Measurements from ENCODE around the gene TTC23L.

Gene TTC23L

DNA sequence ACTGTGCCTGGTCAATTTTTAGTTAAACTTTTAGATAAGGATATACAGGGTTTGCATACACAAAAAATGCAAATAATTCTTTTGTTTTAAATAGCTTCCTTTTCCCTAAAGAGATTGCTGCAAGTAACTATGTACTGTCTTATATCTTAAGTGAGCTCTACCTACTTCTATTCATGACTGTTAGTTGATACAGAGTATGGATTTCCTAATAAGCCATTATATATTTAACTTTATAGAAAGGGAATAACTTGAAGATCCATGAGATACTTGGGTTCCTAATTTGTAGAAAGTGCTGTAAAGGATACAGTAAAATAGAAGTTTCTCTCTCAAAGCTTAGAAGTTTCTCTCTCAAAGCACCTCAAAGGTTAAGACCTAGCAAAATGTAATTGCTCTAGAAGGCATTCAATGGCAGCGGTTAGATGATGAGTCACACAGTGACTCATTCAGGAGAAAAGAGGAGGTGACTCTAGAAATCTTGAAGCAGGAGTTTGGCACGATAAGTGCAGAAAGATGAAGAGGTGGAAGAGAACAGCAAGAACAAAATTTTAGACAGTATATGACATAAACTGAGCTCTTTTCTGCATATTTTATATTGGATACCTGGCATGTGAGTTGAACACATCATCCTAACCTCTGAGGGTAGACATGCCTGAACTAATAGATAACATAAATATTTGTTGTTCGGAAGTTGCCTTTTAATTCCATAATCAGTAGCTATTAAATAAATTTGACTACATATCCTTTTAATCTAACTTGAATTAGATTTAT is 84.9 kb downstream of the TTC23L start:
- DNase-seq (ENCODE audit: low spot score) = peak; percentile 82

DNA sequence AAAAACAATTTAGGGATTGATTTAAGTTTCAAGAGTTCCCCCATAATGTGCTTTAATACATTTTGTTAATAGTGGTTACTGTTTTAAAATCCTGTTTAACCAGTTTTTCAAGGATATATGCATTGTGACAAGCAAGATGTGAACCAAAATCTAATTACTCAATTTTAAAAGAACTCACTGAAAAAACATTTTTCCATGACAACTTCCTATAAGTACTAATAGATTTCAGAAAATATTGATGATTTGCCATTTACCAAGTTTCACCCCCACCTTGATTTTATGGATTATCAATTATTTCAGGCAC is 85.5 kb downstream of the TTC23L start:
- no peak for DNase-seq (ENCODE audit: low spot score)

DNA sequence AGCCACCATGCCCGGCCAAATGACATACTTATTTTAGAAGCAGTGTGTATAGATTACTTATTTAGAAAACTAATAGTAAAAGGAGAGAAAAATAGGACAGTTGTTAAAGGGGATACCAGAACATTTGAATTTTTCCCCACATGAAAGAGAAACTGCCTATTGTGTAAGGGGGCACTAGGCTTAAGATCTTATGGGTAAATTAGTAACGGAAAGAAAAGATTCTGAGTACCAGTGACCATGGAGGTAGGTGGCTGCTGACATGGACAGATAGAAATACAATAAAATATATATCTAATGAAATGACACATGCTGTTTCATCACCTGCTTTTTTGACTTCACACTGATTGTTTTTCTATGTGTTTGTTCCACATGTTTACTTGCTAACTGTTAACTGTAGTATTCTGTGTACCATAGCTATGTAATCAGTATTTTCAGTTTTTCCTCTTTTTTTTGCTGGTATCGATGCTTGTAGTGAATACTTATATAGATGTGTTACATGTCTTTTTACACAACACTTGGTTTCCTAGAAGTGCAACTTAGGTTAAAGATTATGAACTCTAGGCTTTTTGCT is 87.4 kb downstream of the TTC23L start:
- no peak for DNase-seq (ENCODE audit: low spot score)

DNA sequence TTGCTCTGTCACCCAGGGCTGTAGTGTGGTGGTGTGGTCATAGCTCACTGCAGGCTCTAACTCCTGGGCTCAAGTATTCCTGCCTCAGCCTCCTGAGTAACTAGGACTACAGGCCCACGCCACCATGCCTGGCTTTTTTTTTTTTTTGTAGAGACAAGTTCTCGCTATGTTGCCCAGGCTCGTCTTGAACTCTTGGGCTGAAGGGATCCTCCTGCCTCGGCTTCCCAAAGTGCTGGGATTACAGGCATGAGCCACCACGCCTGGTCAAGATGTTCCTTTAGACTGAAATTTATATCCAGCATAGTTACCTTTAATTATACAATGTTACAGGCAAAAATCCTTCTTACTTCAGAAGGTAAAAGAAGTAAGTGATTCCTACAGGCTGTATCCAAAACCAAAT is 88.8 kb downstream of the TTC23L start:
- no peak for DNase-seq (ENCODE audit: low spot score)

DNA sequence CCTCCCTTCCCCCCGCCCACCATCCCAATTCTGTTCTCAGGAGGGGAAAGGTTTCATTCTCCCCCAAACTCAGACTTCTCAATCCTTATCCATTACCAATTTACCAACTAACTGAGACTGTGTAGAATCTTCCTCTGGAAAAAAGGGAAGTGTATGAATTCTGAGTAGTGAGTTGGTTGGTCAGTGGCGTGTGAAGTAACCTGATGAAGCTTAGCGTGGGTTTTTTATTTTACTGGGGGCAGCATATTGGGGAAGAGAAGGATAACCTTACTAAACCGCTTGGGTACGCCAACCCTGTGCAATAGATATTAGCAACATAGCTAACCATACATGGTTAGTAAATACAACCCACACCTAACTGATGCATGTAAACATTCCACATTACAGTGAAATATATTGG is 89.3 kb downstream of the TTC23L start:
- DNase-seq (ENCODE audit: low spot score) = no peak

DNA sequence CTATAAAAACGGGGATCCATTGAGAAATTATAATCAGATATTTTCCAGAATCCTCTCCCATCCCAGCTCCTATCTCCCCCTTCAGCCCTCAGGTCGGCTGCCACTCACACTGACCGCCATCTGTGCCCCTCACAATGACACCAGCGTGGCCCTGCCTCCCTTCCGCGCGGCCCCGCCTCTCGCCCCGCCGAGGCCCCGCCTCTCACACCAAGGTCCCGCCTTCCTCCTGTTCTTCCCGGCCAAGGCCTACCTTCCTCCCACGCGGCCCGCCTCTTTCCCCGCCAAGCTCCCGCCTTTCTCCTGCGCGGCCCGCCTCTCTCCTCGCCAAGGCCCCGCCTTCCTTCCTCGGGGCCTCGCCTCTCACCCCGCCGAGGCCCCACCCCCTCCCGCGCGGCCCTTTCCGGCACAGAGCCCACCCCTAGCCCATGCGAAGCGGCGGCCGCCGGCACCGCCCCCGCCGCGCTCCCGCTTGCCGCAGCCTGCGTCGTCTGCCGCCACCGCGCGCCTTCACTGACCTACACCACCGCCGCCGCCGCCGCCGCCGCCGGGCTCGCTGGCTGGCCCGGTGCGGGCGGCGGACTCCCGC is 90.3 kb downstream of the TTC23L start, which contains the start of gene DNAJC21:
TSS of gene DNAJC21 (plus strand) at position 426 of the 586 bp plus-strand sequence. CDS start 261 bp downstream, outside the sequence.
- peak; percentile 100 for DNase-seq (ENCODE audit: low spot score)

DNA sequence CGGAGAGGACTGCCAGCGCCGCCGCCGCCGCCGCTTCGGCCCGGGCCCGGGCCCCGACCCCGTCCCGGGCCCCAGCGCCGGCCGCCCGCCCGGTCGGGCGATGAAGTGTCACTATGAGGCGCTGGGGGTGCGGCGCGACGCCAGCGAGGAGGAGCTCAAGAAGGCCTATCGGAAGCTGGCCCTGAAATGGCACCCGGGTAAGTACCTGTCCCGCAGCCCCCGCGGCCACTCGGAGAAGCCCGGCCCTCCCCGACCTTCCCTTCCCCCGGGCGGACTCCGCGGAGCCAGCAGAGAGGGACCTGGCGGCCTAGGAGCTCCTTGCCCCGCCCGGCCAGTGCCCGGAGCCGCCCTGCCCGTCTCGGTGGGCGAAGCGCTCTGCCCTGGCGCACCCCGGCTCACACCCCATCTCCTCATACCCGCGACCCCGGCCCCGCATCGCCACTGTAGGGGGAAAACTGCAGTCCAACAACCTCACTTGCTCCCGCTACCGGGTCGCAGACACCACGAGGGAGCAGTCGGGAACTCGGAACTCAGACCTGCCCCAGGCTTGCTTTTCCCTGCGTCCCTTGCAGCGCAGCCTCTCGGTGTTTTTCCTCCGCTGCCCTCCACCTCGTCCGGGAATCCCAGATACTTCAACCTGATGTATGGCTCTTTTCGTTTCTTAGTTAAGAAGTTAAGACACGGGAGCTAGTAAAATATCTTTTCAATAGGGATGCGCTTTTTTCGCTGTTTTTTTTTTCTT is 90.9 kb downstream of the TTC23L start:
- DNase-seq (ENCODE audit: low spot score) = peak; percentile 91

DNA sequence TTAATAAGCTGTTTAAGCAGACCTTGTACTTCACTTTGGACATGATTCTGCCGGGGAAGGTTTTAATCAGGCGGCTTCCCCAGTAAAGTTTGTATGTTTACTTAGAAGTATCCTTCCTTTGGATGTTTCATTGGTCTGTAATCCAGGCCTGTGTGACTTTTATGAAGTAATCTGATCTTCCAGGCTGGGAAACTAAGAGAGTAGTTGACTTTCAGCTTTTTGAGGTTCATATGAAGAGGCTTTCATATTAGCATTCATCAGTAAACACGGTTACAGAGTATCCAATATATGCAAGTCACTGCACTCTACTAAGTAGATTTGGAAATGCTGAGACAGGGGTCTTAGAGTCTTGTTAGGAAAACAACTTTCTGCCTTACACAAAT is 91.5 kb downstream of the TTC23L start:
- peak; percentile 11 for DNase-seq (ENCODE audit: low spot score)

DNA sequence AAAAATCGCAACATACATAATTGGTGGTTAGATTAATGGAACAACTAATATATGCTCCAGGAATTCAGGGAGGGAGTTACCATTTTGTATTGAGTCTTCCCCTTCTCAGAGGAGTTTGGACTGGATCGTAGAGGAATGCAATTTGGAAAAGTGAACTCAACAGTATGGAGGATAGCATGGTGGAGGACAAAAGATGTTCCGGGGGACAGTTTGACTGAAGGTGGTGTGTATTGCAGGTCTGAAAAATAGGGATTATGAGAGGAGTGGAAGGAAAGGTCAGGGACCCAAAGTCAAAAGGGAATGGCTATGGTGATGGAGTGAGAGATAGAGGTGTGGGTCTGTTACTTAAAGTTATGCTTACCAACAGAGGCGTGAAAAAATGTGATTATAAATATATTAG is 91.9 kb downstream of the TTC23L start:
- DNase-seq (ENCODE audit: low spot score) = no peak

DNA sequence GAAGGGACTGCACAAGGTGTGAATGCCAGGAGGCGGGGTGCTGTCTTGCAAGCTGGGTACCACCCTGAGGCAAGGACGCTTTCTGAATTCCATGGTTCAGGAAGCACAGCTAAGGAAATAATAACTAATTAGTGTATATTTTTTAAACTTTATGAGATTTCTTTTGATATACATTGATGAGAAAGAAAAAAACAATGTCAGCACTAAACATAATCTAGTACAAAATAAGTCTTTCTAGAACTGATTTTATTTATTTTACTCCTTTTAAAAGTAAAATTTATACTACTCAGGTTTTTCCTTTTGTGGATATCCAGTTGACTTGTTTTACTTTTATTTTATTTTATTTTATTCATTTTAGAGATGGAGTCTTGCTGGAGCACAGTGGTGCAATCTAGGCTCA is 94.0 kb downstream of the TTC23L start:
- no peak for DNase-seq (ENCODE audit: low spot score)

DNA sequence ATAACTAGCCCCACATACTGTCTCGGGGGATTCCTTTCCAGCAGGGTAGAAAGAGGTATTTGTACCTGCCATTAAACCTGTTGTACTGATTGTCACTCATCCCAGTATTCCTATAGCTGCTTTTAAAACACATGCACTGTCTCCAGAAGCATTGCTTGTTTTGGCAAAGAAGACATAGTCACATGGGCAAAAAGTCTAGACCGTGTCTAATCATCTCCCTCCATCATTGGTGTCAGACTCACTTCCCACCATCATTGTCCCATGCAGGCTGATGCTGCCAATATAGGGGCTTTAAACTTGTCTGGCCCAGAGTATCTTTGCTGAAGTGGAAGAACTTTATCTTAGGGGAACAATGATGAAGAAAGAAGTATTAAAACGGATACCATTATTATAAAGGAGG is 103.0 kb downstream of the TTC23L start:
- DNase-seq (ENCODE audit: low spot score) = no peak

DNA sequence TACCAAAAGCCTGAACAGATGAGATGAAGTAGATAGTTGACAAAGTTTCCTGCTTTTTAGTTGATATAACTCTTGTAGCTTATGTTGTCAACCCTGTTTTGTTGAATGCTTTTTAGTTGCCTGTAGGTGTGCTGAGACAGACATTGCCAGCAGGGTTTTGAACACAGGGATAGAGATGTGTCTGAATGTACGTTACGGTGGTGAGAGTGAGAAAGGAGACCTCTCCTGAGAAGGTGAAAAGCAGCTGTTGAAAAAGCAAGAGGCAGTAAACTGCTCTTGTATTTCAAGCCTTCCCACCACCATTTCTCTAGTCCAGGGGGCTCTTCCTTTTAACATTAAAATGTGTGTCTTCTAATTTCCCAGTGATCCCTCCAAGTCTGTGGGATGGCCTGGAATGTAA is 105.1 kb downstream of the TTC23L start:
- no peak for DNase-seq (ENCODE audit: low spot score)

DNA sequence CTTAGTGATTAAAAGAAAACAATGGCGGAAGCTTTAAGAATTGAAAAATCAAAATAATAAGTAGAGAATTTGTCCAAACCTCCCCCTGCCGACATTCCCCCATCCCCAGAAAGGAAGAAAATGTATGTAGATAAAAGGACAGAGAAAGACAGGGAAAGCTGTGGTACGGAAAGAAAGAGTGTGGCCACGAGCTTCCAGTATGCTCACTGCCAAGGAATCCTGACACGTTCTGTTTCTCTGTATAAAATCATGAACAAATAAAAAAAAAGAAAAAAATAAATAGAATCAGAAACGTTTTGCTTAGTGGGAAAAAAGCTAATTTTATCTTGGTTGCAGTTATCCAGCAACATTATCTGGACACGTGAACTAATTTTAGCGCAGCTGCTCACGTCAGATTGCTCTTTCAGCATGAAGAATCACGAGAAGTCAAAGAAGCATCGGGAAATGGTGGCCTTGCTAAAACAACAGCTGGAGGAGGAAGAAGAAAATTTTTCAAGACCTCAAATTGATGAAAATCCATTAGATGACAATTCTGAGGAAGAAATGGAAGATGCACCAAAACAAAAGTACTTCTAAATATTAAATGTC is 105.6 kb downstream of the TTC23L start:
- no peak for DNase-seq (ENCODE audit: low spot score)
